ENCODE data around the gene ADD1.
"Not testable (repeated sequence)": the region's sequence is repeated elsewhere in the genome, so short reads cannot be mapped to it uniquely, and the experiment has no call there.

ADD1 gene

GRCh38 chr4:2886161-2886560, 42.5 kb downstream of the ADD1 start:
- no peak for DNase-seq (ENCODE audit: low spot score)

DNA sequence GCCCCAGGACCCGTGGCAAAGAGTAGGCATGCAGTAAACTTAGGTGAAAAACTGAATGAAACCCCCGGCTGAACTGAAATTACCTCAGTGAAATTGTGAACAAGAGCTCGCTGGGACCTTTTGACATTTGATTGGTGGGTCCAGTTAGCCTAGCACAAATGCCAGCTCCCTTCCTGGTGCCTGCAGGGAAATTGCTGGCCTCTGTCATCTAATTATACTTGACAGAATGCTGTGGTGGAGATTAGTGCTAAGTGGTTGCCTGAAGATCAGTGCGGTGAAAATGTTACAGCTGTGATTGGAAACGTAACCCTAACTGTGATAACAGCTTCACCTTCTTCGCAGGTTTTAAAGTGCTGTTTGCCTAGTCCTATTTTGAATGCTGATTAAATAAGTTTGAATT, 43.0 kb downstream of the ADD1 start:
- no peak for DNase-seq (ENCODE audit: low spot score)

GRCh38 chr4:2887343-2887742, 43.7 kb downstream of the ADD1 start:
- no peak for DNase-seq (ENCODE audit: low spot score)

DNA sequence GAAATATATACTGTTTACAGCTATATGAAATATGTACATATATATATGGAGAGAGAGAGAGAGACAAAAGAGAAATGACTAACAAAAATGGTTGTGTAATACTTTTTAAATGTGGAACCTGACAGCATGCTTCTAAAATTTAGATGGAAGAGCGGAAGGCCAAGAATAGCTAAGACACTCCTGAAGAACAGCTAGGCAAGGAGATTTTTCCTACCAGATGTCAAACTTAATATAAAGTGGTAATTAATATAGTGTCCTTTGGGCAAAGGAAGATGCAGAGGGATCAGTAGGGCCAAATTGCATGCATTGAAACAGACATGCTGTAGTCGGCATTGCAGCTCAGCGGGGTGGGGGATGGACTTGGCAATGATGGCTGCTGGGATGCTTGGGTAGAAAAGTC, 45.2 kb downstream of the ADD1 start:
- no peak for DNase-seq (ENCODE audit: low spot score)

- DNase-seq (ENCODE audit: low spot score) = no peak
Measured at GRCh38 chr4:2891294-2891693, 47.6 kb downstream of the ADD1 start.

- no peak for DNase-seq (ENCODE audit: low spot score)
Measured at GRCh38 chr4:2893772-2894171, 50.1 kb downstream of the ADD1 start.

- DNase-seq (ENCODE audit: low spot score) = no peak
Measured at GRCh38 chr4:2898001-2898400, 54.4 kb downstream of the ADD1 start.

DNA sequence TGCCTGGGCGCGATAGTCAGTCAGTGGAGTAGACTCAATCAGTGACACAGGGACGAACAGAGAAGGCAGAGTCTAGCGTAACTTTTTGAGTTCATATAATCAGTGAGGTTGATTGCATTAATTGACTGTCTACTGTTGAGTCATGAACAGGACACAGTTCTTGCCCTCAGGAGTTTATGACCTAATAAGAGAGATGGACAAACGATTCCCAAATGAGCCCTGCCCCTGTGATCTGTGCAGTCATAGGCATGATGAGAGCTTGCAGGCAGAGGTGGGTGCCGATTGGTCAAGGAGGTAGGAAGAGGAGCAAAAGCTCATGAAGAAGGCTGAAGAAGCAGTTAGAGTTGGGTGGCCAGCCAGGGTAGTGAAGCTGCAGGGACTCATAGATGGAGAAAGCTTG, 57.1 kb downstream of the ADD1 start:
- no peak for DNase-seq (ENCODE audit: low spot score)

DNA sequence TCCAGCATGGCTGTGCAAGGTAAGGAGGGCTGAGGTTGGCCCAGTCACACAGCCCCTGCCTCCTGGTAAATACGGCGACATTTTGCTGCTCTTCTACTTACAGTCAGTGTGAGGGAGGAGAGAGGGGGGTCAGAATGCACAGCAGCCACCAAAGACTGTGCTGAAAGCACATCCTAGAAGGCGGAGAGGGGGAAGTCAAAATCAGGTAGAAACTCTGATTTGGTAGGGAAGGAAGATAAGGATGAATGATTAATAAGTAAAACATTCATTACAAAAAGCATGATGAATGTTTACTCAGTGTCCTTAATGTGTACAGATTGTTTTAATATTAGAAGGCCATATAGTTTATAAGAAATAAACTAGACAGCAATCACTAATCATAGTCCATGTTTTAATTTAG, 57.5 kb downstream of the ADD1 start:
- no peak for DNase-seq (ENCODE audit: low spot score)

DNA sequence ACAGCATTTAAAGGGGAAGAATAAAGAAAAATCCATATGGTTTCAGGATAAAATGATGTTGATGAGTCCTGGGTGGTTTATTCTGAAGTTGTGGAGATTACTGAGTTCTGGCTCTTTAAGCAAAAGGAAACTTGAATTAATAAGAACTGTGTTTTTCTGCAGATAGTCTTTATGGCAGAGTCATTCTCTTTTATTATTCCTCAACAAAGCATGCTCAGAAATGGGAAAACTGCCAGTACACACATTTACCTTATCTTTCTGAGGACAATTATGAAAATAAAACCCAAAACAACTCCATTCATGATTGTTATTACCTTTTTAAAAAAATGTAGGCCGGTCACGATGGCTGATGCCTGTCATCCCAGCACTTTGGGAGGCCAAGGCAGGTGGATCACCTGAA, 58.5 kb downstream of the ADD1 start:
- DNase-seq (ENCODE audit: low spot score) = no peak

DNA sequence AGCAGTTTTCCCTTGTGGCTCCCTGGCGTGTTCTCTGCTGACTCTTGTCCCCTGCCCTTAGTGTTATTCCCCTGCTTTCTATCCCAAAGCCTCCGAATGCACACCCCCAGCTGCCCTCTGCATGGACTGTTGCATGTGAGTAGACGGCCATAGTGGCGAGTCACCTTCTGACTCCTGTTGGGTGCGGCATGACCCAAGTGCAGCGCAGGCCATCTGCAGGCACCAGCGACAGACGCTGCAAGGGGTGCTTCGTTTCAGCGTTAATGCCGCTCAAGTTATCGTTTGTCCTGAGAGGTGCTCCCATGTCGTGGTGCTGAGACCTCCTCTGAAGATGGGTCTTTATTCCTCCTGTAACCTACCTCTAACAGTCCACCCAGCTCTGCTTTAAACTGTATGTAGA, 61.9 kb downstream of the ADD1 start:
- no peak for DNase-seq (ENCODE audit: low spot score)

DNA sequence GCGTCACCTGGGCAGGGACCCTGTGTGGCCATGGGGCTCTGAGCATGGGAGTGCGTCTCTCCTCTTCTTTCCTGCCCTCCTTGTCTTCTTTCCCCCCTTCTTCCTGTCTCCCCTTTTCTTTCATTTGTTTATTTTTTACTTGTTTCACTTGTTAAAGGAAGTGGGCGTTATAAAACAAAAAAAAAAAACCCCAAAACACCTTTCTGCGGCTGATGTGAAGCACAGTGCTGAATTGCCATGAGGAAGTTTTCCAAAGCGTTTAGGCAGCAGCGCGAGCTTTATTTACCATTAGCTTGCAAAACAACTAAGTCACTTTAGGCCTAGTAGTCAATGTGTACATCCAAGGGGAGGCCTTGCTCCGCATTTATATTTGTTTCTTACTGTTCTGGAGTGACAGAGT, 62.6 kb downstream of the ADD1 start:
- DNase-seq (ENCODE audit: low spot score) = no peak

- DNase-seq (ENCODE audit: low spot score) = no peak
Measured at GRCh38 chr4:2907226-2907625, 63.6 kb downstream of the ADD1 start.

GRCh38 chr4:2907706-2908293, 64.2 kb downstream of the ADD1 start:
- no peak for DNase-seq (ENCODE audit: low spot score)

- DNase-seq (ENCODE audit: low spot score) = no peak
Measured at GRCh38 chr4:2908686-2909085, 65.0 kb downstream of the ADD1 start.

GRCh38 chr4:2909583-2909982, 65.9 kb downstream of the ADD1 start:
- no peak for DNase-seq (ENCODE audit: low spot score)

DNA sequence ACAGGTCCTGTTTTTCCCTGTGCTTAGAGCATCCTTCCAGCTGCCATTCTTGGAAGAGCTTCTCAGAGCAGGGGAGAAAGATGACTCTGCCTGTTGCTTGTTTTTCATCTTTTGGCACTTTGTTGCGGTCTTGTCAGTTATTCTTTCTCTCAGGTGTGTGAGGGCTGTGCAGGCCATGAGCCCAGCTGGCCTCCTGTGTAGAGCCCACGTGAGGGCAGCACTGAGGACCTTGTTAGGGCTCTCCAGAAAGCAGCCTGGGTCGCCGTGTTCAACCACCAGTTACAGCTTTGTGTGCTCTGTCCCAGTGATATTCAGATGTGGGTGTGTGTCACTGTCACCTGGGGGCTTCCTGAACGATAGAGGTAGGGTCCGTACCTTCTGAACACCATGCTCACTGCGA, 66.8 kb downstream of the ADD1 start:
- no peak for DNase-seq (ENCODE audit: low spot score)

- DNase-seq (ENCODE audit: low spot score) = no peak
Measured at GRCh38 chr4:2911868-2912267, 68.2 kb downstream of the ADD1 start.

GRCh38 chr4:2913168-2913567, 69.5 kb downstream of the ADD1 start:
- no peak for DNase-seq (ENCODE audit: low spot score)

DNA sequence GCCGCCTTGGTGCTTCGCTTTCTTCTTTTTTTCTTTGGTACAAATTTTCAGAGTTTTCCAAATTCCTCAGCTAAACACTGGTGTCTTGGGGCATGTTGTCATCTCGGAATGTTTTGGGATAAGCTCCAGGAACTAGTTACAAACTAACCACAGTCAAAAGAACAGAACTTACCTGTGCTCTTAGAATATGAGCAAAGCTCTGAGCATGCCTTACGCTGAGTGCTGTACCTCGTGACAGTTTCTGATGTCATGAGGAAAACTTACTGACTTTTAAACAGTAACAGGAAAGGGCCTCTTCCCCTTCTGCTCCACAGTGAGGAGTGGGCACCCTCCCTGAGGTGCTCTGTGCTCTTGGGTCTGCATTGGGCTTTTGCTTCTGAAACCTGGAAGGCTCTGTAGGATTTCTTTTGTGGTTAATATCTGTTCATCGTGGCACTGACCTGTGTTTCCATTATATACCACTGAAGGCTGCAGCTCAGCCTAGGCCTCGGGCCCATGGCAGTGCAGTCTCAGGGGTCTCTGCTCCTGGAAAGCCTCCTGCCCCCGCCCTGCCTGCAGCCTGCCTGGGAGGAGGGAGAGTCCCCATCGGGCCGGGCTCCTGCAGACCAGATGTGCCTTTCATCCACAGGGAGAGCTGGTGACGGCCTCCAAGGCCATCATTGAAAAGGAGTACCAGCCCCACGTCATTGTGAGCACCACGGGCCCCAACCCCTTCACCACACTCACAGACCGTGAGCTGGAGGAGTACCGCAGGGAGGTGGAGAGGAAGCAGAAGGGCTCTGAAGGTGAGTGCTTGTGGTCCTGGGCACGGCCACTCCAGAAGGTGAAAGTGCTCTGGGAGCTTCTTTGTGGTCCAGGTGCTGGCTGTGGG, 70.8 kb downstream of the ADD1 start:
- no peak for DNase-seq (ENCODE audit: low spot score)

- no peak for DNase-seq (ENCODE audit: low spot score)
Measured at GRCh38 chr4:2915789-2916188, 72.1 kb downstream of the ADD1 start.

DNA sequence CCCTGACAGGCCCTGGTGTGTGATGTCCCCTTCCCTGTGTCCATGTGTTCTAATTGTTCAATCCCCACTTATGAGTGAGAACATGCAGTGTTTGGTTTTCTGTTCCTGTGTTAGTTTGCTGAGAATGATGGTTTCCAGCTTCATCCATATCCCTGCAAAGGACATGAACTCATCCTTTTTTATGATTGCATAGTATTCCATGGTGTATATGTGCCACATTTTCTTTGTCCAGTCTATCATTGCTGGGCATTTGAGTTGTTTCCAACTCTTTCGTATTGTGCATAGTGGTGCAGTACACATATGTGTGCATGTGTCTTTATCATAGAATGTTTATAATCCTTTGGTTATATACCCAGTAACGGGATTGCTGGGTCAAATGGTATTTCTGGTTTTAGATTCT, 73.1 kb downstream of the ADD1 start:
- DNase-seq (ENCODE audit: low spot score) = not testable (repeated sequence)

GRCh38 chr4:2918300-2918699, 74.7 kb downstream of the ADD1 start:
- not testable (repeated sequence) for DNase-seq (ENCODE audit: low spot score)

GRCh38 chr4:2918714-2919113, 75.1 kb downstream of the ADD1 start:
- DNase-seq (ENCODE audit: low spot score) = not testable (repeated sequence)

Data from CD4-positive, alpha-beta T cell treated with Interleukin-15 for 4 hours (primary cell).